Peyer's patch (tissue), 4 donors: ENCODE results near the gene RASGRF2.

Experiments
- CTCF ChIP-seq, 6 experiments: fragments of 450-650 bp in 4 of 6; fragments of 200-600 bp in 2 of 6; sonication (generic) in 1 of 6; IDR thresholded peaks; one replicate each; pipeline ENCODE4 v1.5.1; 2017 to 2019; ENCODE audit warnings: antibody characterized with exemption in 6 of 6, mild to moderate bottlenecking in 3 of 6, moderate library complexity in 1 of 6
- POLR2A ChIP-seq, 2 donors: fragments of 450-650 bp; IDR thresholded peaks; one replicate each; pipeline ENCODE4 v1.5.1; 2017; ENCODE audit warnings: antibody characterized with exemption in 2 of 2, mild to moderate bottlenecking in 2 of 2, moderate library complexity in 2 of 2

GRCh38 chr5:80985600-80986228 lies 25.6 kb downstream of the RASGRF2 start:
- no peak for TF ChIP-seq CTCF (IDR thresholded peaks at IDR 0.05)
- no peak for TF ChIP-seq POLR2A (IDR thresholded peaks at IDR 0.05)
